ENCODE results near the gene HIF1A. TPM values are rescaled to one million over a fixed set of nuclear protein-coding genes. Genes with fewer than 3 reads are reported as not detected.
A peak's percentile ranks its signal among the peaks of the same experiment; 100 is the strongest.

The HIF1A gene
- total RNA-seq, 1 donor from 2014 or later: 114 TPM

DNA sequence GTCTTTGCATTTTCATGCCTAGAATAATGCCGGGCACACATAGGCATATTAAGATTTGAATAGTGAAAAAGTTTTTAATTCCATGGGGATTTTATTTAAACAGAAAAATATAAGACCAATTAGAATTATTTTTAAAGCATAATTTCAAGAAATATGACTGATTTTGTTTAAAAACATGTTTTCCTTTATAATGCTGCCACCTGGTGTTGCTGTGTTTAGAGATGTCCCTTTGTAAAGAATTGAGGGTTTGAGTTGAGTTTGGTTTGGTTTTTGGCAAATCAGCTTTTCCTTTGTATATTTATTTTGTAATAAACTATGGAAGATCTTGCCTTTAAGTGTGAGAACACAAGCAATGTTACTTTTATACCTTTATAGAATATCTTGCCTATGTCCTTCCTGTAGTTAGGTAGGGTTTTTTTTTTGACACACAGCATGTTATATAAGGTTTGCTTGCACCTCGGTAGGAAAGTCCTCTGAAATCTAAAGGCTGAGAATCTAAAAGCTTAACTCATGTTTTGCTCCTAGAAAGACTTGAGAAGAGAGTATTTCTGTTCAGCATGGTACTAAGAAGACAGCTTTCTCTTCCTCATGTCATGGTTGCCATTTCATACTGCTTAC, 35.6 kb downstream of the HIF1A start:
- DNase-seq (ENCODE audit: extremely low spot score, unreplicated experiment): no peak
- H3K4me3 Mint-ChIP-seq: no peak overlapping the region
- H3K36me3 Mint-ChIP-seq: peaks cover 41% of the 10 kb centered on the region
- H3K9me3 Mint-ChIP-seq: no peaks in the 10 kb centered on the region
- TF ChIP-seq, protein P1, sequence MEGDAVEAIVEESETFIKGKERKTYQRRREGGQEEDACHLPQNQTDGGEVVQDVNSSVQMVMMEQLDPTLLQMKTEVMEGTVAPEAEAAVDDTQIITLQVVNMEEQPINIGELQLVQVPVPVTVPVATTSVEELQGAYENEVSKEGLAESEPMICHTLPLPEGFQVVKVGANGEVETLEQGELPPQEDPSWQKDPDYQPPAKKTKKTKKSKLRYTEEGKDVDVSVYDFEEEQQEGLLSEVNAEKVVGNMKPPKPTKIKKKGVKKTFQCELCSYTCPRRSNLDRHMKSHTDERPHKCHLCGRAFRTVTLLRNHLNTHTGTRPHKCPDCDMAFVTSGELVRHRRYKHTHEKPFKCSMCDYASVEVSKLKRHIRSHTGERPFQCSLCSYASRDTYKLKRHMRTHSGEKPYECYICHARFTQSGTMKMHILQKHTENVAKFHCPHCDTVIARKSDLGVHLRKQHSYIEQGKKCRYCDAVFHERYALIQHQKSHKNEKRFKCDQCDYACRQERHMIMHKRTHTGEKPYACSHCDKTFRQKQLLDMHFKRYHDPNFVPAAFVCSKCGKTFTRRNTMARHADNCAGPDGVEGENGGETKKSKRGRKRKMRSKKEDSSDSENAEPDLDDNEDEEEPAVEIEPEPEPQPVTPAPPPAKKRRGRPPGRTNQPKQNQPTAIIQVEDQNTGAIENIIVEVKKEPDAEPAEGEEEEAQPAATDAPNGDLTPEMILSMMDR (conservative IDR thresholded peaks at IDR 0.05): peak; percentile 67
- no peaks in the 10 kb centered on the region for H3K27me3 Mint-ChIP-seq
- peak overlapping the region; percentile 18 for H3K27ac Mint-ChIP-seq
- H3K4me1 Mint-ChIP-seq (ENCODE audit: unreplicated experiment): no peaks in the 10 kb centered on the region

DNA sequence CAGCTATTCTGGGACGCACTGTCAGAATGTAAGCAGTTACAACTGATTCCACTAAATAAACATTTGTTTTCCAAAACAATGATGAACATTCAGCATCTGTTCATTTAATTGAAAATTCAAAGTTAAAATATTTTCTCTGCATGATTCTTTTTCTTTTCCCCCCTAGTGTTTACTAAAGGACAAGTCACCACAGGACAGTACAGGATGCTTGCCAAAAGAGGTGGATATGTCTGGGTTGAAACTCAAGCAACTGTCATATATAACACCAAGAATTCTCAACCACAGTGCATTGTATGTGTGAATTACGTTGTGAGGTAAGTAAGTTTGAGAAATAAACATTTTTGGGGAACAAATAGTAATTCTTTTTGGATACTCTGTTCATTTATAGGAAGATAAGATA, 38.7 kb downstream of the HIF1A start:
- peaks cover 36% of the 10 kb centered on the region for H3K36me3 Mint-ChIP-seq

DNA sequence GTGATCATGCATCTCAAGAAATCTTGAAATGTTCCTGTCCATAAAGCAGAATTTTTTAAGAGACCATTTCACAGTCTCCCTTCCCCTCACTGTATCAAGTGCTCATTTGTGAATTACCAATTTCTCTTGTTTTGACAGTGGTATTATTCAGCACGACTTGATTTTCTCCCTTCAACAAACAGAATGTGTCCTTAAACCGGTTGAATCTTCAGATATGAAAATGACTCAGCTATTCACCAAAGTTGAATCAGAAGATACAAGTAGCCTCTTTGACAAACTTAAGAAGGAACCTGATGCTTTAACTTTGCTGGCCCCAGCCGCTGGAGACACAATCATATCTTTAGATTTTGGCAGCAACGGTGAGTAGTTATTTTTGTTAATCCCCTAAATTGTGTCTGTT, 41.4 kb downstream of the HIF1A start:
- no peaks in the 10 kb centered on the region for H3K9me3 Mint-ChIP-seq
- no peaks in the 10 kb centered on the region for H3K27me3 Mint-ChIP-seq

More for the DNA sequence above, 38.7 kb downstream of the HIF1A start:
- Mint-ChIP-seq H3K27ac (no peak overlapping the region), H3K27me3 (no peaks in the 10 kb centered on the region), H3K4me1 (ENCODE audit: unreplicated experiment) (no peaks in the 10 kb centered on the region), H3K4me3 (no peak overlapping the region), H3K9me3 (no peaks in the 10 kb centered on the region)
- TF ChIP-seq, protein P1 (conservative IDR thresholded peaks at IDR 0.05): no peak
- no peak for DNase-seq (ENCODE audit: extremely low spot score, unreplicated experiment)

DNA sequence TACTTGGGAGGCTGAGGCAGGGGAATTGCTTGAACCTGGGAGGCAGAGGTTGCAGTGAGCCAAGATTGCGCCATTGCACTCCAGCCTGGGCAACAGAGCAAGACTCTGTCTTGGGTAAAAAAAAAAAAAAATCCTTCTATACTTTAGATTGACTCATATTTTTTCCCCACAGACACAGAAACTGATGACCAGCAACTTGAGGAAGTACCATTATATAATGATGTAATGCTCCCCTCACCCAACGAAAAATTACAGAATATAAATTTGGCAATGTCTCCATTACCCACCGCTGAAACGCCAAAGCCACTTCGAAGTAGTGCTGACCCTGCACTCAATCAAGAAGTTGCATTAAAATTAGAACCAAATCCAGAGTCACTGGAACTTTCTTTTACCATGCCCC, 42.6 kb downstream of the HIF1A start:
- H3K36me3 Mint-ChIP-seq: peaks cover 44% of the 10 kb centered on the region
- TF ChIP-seq, protein P1 (conservative IDR thresholded peaks at IDR 0.05): no peak

More for the DNA sequence above, 41.4 kb downstream of the HIF1A start:
- H3K36me3 Mint-ChIP-seq: peaks cover 43% of the 10 kb centered on the region
- DNase-seq (ENCODE audit: extremely low spot score, unreplicated experiment): no peak
- TF ChIP-seq, protein P1 (conservative IDR thresholded peaks at IDR 0.05): no peak
- H3K4me3 Mint-ChIP-seq: no peak overlapping the region
- H3K4me1 Mint-ChIP-seq (ENCODE audit: unreplicated experiment): no peaks in the 10 kb centered on the region
- H3K27ac Mint-ChIP-seq: no peak overlapping the region

DNA sequence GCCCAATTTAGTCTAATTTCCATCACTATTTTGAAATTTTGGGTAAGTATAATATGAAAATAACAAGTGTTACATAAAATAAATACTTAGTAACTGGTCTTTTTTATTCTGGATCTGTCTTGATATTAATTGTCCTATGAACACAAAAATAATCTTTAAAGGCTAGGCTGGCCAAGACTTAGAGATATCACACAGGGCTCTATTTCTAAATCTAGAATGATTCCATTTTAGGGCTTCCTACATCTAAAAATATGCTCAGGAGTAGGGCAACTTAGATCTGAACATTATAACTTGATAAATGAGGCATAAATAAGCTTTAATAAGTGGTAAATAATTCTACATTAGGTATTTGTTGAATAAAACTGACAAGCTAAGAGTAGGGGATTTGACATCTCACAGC, 43.8 kb downstream of the HIF1A start:
- H3K36me3 Mint-ChIP-seq: peaks cover 44% of the 10 kb centered on the region
- no peaks in the 10 kb centered on the region for H3K4me1 Mint-ChIP-seq (ENCODE audit: unreplicated experiment)
- H3K4me3 Mint-ChIP-seq: no peak overlapping the region
- no peak overlapping the region for H3K27ac Mint-ChIP-seq
- no peaks in the 10 kb centered on the region for H3K9me3 Mint-ChIP-seq
- H3K27me3 Mint-ChIP-seq: no peaks in the 10 kb centered on the region
- DNase-seq (ENCODE audit: extremely low spot score, unreplicated experiment): no peak
- TF ChIP-seq, protein P1 (conservative IDR thresholded peaks at IDR 0.05): no peak

More for the DNA sequence above, 42.6 kb downstream of the HIF1A start:
- H3K27me3 Mint-ChIP-seq: no peaks in the 10 kb centered on the region
- DNase-seq (ENCODE audit: extremely low spot score, unreplicated experiment): no peak
- no peak overlapping the region for H3K4me3 Mint-ChIP-seq
- no peak overlapping the region for H3K27ac Mint-ChIP-seq
- no peaks in the 10 kb centered on the region for H3K4me1 Mint-ChIP-seq (ENCODE audit: unreplicated experiment)
- no peaks in the 10 kb centered on the region for H3K9me3 Mint-ChIP-seq

Measured in type B pancreatic cell (in vitro differentiated cells).